LHCN-M2 (cell line): ENCODE results near the gene HCN2. TPM values are rescaled to one million over a fixed set of nuclear protein-coding genes. Genes with fewer than 3 reads are reported as not detected.
A peak's percentile ranks its signal among the peaks of the same experiment; 100 is the strongest.

Source experiments
- DNase-seq: peaks from one replicate; pipeline ENCODE4 v3.0.0-alpha.2; 2012; ENCODE audit warnings: low read depth
- total RNA-seq: library from RNA; depleted of rRNA; stranded (reverse); fragments of >200 nt; gene quantifications from 2 replicates; pipeline ENCODE4 v1.2.3, GENCODE V29; 2014

The HCN2 gene
- total RNA-seq, 1 experiment from 2014 or later = 1.9 TPM

DNA sequence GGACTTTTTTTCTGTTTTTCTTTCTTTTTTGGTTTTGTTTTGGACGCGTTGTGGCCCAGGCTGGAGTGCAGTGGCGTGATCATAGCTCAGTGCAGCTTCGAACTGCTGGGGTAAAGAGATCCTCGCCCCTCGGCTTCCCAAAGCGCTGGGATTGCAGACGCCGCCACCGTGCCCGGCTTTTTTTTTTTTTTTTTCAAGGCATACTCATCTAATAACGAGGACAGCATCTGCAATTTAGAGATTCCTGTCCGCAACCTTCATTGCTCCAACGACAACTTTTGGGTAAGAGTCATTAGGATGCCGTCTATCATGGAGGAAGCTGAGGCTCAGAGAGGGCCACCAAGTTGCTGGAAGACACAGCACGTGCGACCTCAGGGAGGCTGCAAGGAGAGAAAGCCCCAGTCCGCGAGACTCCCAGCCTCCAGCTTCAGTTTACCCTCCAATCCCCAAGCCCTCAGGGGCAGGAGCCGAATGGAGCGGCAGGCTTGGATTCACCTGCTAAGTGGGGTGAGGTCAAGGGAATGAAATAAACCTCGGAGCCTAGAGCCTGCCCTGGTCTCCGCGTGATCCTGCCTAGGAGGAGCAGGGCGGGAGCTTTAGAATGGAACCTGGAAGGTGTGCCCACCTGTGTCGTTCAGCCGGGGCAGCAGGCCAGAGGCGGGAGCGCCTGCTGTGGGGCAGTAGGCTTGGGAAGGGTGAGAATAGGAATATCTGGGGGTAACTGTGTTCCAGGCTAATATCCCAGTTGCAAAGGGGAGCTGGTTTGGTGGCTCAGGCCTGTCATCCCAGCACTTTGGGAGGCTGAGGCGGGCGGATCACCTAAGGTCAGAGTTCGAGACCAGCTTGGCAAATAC, 44.3 kb downstream of the HCN2 start:
- DNase-seq = no peak

DNA sequence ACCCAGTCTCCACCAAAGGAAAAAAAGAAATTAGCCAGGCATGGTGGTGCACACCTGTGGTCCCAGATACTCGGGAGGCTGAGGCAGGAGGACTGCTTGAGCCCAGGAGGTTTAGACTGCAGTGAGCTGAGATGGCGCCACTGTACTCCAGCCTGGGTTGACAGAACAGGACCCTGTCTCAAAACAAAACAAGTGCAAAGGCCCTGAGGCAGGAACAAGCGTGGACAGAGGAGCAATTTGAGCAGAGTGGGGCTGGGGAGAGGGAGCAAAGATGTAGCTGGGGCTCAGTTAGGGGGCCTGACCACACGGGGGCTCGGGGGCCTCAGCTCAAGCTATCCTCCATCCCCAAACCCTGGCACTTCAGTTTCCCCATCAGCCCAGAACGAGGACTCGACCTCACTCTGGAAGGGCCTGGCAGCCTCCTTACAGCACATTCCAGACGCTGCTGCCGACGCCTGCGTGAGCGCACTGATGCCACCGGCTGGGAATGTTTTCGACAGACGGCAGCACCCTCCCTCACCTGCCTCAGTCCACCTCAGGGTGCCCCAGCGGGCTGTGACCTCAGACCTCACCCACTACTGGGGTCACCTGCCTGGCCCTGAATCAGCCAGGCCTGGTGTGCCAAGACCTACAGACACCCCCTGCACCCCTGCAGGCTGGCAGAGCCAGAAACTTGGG, 45.4 kb downstream of the HCN2 start:
- DNase-seq = no peak

DNA sequence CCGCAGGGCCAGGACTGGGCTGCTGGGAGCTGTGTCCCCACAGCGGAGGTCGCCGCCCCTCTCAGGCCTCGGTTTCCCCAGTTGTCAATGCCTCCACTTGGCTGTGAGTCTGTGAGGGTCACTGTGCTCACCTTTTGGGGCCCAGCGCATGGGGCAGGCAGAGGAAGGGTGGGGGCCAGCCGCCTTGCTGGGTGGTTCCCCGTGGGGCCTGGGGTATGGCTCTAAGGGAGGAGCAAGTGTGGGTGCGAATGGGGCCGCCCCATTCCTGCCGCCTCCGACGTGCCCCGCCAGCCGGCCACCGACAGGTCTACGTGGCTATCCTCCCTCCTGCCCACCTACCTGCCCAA, 49.2 kb downstream of the HCN2 start:
- no peak for DNase-seq

DNA sequence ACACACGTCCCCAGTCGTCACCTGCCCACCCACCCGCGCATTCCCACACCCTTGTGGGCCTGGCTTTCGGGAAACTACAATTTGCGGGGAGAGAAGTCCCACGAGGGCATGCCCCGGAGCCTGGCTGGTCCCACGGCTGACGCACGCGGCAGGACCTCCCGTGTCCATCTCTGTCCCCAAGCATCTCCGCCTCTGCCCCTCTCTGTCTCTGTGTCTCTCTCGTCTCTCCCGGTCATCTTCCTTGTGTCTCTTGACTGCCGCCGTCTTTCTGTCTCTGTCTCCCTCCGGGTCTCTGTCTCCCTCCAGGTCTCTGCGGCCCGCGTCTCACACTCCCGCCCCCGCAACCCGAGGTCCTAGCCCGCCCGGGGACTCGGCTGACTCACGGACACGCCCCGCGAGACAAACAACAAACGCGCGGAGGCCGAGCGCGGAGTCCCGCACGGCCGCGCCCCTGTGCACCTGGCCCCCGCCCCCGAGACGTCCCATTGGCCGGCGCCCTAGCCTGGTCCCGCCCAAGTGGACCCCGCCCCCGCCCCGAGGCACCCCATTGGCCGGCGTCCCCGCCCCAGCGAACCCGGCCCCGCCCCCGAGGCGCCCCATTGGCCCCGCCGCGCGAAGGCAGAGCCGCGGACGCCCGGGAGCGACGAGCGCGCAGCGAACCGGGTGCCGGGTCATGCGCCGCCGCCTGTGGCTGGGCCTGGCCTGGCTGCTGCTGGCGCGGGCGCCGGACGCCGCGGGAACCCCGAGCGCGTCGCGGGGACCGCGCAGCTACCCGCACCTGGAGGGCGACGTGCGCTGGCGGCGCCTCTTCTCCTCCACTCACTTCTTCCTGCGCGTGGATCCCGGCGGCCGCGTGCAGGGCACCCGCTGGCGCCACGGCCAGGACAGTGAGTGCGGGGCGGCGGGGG, 49.8 kb downstream of the HCN2 start, which contains the start of gene FGF22:
TSS of gene FGF22 (plus strand) at position 627 of the 908 bp plus-strand sequence. CDS start at position 674, 47 bp downstream.
- DNase-seq = peak; percentile 71

DNA sequence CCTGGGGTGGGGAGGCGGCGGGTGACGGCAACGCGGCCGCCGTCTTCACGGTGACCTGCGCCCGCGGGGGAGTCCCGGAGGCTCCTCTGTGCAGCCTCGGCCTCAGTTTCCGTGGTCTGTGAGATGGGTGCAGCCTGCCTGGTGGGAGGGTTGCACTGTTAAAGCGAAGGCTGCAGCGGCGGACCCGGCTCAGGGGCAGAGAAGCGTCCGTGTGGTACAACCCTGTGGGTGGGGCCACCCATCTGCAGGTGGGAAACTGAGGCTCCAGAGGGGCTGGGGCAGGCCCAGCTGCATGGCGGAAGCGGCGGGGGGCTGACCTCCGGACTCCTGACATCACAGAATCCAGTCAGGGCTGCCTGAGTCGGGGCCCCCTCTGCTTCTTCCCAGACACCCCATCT, 50.5 kb downstream of the HCN2 start:
- DNase-seq = no peak

DNA sequence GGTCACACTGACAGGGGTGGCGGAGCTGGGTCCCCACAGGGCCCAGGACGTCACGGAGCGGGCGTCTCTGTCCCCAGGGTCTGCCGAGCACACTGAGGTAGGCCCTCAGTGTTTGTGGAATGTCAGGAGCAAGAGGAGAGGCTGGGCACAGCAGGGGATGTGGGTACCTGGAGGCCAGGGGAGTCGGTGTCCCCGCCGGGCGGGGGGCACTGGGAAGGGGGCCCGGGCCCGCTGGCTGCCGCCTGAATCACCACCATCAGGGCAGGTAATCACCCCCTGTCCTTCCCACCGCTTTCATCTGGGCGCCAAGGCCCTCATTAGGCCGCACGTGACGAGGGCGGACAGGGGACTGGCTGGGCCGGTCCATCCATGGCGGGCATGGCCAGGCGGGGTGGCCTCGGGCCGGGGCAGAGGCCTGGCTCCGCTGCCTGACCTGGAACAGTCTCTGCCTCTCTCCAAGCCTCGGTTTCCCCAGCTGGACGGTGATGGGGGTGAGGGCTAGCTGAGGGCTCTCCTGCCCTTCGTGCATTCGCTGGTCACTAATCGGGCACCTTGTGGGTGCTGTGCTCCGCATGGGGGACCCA, 51.0 kb downstream of the HCN2 start:
- DNase-seq = no peak

GRCh38 chr19:641702-642101, 52.0 kb downstream of the HCN2 start:
- no peak for DNase-seq

DNA sequence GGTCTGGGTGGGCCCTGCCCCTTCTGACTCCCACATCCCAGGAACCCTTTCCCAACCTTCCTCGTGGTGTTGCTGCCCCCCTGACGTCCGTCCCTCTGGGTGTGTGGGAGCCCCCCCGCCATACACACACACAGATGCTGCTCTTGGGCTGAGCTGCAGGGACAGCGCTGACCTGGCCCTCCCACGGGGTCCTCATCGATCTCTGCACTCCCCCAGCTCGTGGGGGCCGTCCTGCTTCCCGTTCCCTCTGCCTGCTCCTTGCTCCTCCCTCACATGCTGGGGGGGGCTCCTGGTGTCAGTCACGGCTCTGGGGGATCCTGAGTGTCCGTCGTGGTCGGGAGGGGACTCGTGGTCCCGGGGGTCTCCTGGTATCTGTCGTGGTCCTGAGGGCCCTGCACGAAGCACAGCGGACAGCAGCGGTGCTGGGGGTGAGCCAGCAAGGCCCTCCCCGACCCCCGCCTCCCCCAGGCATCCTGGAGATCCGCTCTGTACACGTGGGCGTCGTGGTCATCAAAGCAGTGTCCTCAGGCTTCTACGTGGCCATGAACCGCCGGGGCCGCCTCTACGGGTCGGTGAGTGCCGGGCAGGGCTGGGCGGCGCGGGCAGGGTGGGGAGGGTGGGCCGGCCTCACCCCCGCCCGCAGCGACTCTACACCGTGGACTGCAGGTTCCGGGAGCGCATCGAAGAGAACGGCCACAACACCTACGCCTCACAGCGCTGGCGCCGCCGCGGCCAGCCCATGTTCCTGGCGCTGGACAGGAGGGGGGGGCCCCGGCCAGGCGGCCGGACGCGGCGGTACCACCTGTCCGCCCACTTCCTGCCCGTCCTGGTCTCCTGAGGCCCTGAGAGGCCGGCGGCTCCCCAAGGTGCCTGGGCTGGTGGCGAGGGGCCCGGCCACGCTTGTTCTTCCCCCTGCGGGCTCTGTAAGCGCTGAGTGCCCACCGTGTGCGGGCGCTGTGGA, 53.4 kb downstream of the HCN2 start:
- no peak for DNase-seq

GRCh38 chr19:643736-644135, 54.1 kb downstream of the HCN2 start:
- no peak for DNase-seq

DNA sequence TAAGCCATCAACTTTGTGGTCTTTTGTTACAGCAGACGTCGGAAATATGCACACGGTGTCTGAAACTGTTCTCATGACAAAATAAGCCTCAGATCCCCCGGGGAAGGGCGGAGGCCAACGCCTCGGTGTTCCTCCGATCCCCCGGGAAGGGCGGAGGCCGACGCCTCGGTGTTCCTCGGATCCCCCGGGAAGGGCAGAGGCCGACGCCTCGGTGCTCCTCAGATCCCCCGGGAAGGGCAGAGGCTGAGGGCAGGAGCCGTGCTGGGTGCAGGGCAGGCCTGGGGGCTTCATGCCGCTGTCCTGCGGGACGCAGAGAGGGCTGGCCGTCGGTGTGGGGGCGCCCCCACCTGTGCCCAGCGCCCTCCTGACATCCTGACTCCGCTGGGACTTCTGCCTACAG, 54.7 kb downstream of the HCN2 start:
- DNase-seq = no peak

DNA sequence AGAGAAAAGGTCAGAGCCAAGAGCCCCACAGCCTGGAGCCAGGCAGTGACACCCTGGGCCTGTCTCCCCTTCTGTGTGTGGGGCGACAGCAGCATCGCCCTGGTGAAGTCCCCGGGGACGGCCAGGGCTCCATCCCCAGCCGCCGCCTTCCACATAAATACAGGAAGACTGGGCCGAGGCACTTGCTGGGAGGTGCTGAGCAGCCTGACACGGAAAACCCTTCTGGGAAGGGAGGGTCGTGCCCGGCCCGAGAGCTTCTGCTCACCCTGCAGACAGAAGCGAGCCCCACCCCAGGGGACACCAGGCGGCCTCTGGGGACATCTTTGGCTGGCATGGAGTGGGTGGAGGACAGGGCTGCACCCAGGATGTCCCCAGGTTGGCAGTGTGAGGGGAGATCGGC, 55.1 kb downstream of the HCN2 start:
- DNase-seq = no peak

- no peak for DNase-seq
Observed at GRCh38 chr19:645912-646778, 56.5 kb downstream of the HCN2 start.

- no peak for DNase-seq
Observed at GRCh38 chr19:646779-647565, 57.3 kb downstream of the HCN2 start.

- no peak for DNase-seq
Observed at GRCh38 chr19:647566-648284, 58.0 kb downstream of the HCN2 start.

GRCh38 chr19:648305-648704, 58.6 kb downstream of the HCN2 start:
- DNase-seq = no peak

- DNase-seq = no peak
Observed at GRCh38 chr19:648904-649801, 59.5 kb downstream of the HCN2 start.

DNA sequence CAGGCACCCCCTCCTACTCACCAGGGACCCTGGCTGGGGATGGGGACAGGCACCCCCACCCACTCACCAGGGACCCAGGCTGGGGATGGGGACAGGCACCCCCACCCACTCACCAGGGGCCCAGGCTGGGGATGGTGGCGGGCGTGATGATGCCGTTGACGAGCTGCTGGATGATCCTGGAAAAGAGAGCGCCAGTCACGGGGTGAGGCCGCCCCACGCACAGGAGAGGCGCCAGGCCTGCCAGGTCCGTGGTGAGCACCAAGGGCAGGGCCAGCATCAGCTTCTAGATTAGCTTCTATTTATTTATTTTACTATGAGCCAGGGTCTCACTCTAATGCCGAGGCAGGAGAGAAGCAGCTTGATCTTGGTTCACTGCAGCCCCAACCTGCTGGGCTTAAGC, 60.4 kb downstream of the HCN2 start:
- DNase-seq = no peak
